GM21737 (cell line): ENCODE measurements around the gene CTXND2.

Experiments
- ATAC-seq: cut with Tn5 transposase; IDR thresholded peaks from one replicate; pipeline ENCODE4 v1.9.1; 2021; ENCODE audit warnings: mild to moderate bottlenecking, moderate library complexity; ENCODE audit not compliant: unreplicated experiment

CTXND2 gene

GRCh38 chr1:150957666-150958065 lies 70.7 kb downstream of the CTXND2 start:
- no peak for ATAC-seq

DNA sequence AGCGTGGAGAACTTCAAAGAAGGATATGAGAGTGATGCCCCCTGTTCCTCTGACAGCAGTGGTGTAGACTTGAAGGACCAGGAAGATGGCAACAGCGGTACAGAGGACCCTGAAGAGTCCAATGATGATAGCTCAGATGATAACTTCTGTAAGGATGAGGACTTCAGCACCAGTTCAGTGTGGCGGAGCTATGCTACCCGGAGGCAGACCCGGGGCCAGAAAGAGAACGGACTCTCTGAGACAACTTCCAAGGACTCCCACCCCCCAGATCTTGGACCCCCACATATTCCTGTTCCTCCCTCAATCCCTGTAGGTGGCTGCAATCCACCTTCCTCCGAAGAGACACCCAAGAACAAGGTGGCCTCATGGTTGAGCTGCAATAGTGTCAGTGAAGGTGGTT lies 73.7 kb downstream of the CTXND2 start:
- ATAC-seq: no peak

DNA sequence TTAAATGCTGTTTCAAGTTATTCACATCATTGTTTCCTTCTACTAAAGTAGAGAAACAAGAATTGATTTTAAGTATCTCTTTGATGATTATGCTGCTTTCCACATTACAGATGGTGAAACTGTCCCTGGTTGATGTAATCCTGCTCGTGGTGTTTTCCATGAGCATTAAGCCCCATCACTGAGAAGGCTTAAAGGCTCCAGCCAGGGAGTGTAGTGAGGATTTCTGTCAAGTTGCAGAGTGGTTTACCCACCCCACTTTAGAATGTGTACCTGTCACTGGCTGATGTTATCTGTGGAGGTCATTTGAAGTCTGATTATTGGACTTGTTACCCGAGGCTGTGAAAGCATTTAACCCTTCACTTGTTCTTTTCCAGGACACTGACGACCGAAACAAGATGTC lies 74.8 kb downstream of the CTXND2 start:
- ATAC-seq: no peak
